GM19395 (cell line): ENCODE data around the gene PTPRR.

Experiments
- ATAC-seq: cut with Tn5 transposase; IDR thresholded peaks from one replicate; pipeline ENCODE4 v1.9.1; 2021; ENCODE audit warnings: mild to moderate bottlenecking, moderate library complexity; ENCODE audit not compliant: unreplicated experiment

Gene PTPRR

GRCh38 chr12:70615174-70615866 is 305.2 kb downstream of the PTPRR start:
- ATAC-seq = no peak

- ATAC-seq = no peak
Observed at GRCh38 chr12:70609739-70610491, 310.6 kb downstream of the PTPRR start.

GRCh38 chr12:70609203-70609602 is 311.3 kb downstream of the PTPRR start:
- ATAC-seq = no peak

GRCh38 chr12:70608184-70608583 is 312.4 kb downstream of the PTPRR start:
- no peak for ATAC-seq

DNA sequence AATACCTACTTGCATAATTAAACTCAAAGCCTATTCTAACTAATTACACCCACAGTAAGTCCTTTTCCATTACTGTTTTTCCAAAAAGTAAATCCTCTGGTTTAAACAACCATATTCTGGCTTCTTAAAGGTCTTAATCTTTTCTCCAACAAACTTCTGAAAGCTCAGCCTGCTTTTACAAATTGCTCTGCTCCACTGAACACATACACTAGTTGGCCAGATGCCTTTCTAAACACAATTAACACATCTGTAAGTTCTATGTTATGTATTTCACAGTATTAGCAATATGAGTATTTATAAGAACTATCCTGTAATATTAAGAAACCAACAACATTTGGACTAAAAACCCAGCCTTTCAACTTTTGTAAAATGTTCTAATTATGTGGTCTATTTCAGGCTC is 313.4 kb downstream of the PTPRR start:
- no peak for ATAC-seq

DNA sequence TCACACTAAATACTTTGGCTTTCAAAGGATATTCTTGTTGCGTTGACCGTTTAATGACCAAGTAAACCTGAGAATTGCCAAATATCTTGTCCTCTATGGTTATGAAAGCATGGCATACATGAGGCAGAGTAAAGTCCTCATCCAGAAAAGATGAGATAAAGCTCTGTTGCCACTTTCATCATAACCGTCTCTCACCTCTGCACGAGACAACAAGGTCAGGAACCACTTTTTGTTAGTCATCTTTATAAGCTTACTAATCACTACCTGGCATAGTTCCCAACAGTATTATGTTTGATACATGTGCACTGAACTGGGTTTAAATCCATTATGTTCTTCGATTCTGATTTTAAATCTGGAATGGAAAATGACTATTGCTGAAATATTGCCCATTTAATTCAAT is 314.6 kb downstream of the PTPRR start:
- ATAC-seq = no peak

GRCh38 chr12:70604662-70605061 is 315.9 kb downstream of the PTPRR start:
- ATAC-seq = no peak

- ATAC-seq = no peak
Observed at GRCh38 chr12:70603044-70603443, 317.5 kb downstream of the PTPRR start.

DNA sequence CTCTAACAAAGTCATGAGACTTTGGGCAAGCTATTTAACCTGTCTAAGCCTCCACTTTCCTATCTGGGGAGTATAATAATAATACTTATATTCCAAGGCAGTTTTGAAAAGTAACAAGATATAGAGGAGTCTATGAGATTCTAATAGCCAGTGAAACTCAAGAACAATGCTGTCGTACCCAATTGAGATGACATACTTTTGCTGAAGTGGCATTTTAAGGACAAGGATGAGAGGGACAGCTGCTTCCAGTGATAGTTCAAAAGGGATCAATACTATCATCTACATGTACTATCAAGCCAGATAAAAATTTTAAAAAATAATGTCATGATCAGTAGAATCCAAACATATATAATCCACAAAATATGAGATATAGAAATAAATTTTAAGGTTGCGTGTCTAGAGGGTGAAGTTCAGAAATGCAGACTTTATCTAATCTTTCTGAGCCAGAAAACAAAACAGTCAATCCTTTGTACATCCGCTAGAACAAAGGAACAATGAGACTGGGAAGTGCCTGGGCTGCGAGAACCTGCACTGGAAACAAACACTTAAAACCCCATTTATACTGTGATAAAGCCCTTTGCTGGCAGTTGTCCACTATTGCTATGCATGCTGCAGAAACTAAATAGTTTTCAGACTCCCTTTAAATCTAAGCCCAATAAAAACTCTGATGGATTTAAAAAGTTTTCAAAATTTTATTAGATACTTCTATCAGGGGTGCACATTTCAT is 321.9 kb downstream of the PTPRR start:
- ATAC-seq = no peak

- ATAC-seq = no peak
Observed at GRCh38 chr12:70592664-70593063, 327.9 kb downstream of the PTPRR start.

- no peak for ATAC-seq
Observed at GRCh38 chr12:70590549-70591226, 329.9 kb downstream of the PTPRR start.

GRCh38 chr12:70590051-70590450 is 330.5 kb downstream of the PTPRR start:
- ATAC-seq = peak; percentile 96
